Measurements from ENCODE around the gene BMP7.
"Not testable (repeated sequence)": the region's sequence is repeated elsewhere in the genome, so short reads cannot be mapped to it uniquely, and the experiment has no call there.

The BMP7 gene

GRCh38 chr20:57158474-57158873, 108.0 kb downstream of the BMP7 start:
- no peaks in the 10 kb centered on the region for H3K36me3 ChIP-seq (ENCODE audit: control insufficient read depth in 2 of 2, insufficient read depth in 2 of 2, low read length in 2 of 2)
- no peaks in the 10 kb centered on the region for H3K4me1 ChIP-seq (ENCODE audit: control insufficient read depth, insufficient read depth, low read length)
- H3K4me3 ChIP-seq (ENCODE audit: low read length in 2 of 2), result no peak overlapping the region
- no peak overlapping the region for H3K9ac ChIP-seq (ENCODE audit: low read length in 2 of 2)
- peaks cover 0 to 3% of the 10 kb centered on the region in 2 donors for H3K27me3 ChIP-seq (ENCODE audit: control insufficient read depth in 1 of 2, insufficient read depth in 2 of 2, low read length in 2 of 2)
- no peaks in the 10 kb centered on the region for H3K9me3 ChIP-seq (ENCODE audit: control insufficient read depth in 2 of 2, low read length in 2 of 2)
- no peak overlapping the region for H3K27ac ChIP-seq (ENCODE audit: low read length)

DNA sequence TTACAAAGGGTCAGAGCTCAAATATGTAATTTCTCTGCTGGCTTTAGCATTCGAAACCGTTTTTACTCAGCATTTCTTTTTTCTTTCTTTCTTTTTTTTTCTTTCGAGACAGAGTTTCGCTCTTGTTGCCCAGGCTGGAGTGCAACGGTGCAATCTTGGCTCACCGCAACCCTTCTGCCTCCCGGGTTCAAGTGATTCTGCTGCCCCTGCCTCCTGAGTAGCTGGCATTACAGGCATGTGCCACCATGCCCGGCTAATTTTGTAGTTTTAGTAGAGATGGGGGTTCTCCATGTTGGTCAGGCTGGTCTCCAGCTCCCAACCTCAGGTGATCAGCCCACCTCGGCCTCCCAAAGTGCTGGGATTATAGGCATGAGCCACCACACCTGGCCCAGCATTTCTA, 108.7 kb downstream of the BMP7 start:
- H3K36me3 ChIP-seq (ENCODE audit: control insufficient read depth in 2 of 2, insufficient read depth in 2 of 2, low read length in 2 of 2); H3K27ac ChIP-seq (ENCODE audit: low read length); H3K4me1 ChIP-seq (ENCODE audit: control insufficient read depth, insufficient read depth, low read length); H3K27me3 ChIP-seq (ENCODE audit: control insufficient read depth in 1 of 2, insufficient read depth in 2 of 2, low read length in 2 of 2); H3K4me3 ChIP-seq (ENCODE audit: low read length in 2 of 2); H3K9ac ChIP-seq (ENCODE audit: low read length in 2 of 2); H3K9me3 ChIP-seq (ENCODE audit: control insufficient read depth in 2 of 2, low read length in 2 of 2): not testable (repeated sequence)

- H3K9ac ChIP-seq (ENCODE audit: low read length in 2 of 2), result no peak overlapping the region
These were observed 109.2 kb downstream of the BMP7 start for GRCh38 chr20:57157106-57157691.

GRCh38 chr20:57156011-57156729, 110.3 kb downstream of the BMP7 start:
- Histone ChIP-seq H3K27ac (ENCODE audit: low read length) (no peak overlapping the region), H3K9me3 (ENCODE audit: control insufficient read depth in 2 of 2, low read length in 2 of 2) (no peaks in the 10 kb centered on the region), H3K36me3 (ENCODE audit: control insufficient read depth in 2 of 2, insufficient read depth in 2 of 2, low read length in 2 of 2) (no peaks in the 10 kb centered on the region), H3K4me1 (ENCODE audit: control insufficient read depth, insufficient read depth, low read length) (no peaks in the 10 kb centered on the region), H3K9ac (ENCODE audit: low read length in 2 of 2) (no peak overlapping the region), H3K4me3 (ENCODE audit: low read length in 2 of 2) (no peak overlapping the region), H3K27me3 (ENCODE audit: control insufficient read depth in 1 of 2, insufficient read depth in 2 of 2, low read length in 2 of 2) (peaks cover 0 to 2% of the 10 kb centered on the region in 2 donors)

More at GRCh38 chr20:57157106-57157691, 109.2 kb downstream of the BMP7 start:
- Histone ChIP-seq H3K27ac (ENCODE audit: low read length) (no peak overlapping the region), H3K36me3 (ENCODE audit: control insufficient read depth in 2 of 2, insufficient read depth in 2 of 2, low read length in 2 of 2) (no peaks in the 10 kb centered on the region), H3K27me3 (ENCODE audit: control insufficient read depth in 1 of 2, insufficient read depth in 2 of 2, low read length in 2 of 2) (peaks cover 0 to 3% of the 10 kb centered on the region in 2 donors), H3K9me3 (ENCODE audit: control insufficient read depth in 2 of 2, low read length in 2 of 2) (no peaks in the 10 kb centered on the region), H3K4me1 (ENCODE audit: control insufficient read depth, insufficient read depth, low read length) (no peaks in the 10 kb centered on the region), H3K4me3 (ENCODE audit: low read length in 2 of 2) (no peak overlapping the region)

GRCh38 chr20:57155415-57155814, 111.0 kb downstream of the BMP7 start:
- H3K36me3 ChIP-seq (ENCODE audit: control insufficient read depth in 2 of 2, insufficient read depth in 2 of 2, low read length in 2 of 2), result no peaks in the 10 kb centered on the region
- H3K27ac ChIP-seq (ENCODE audit: low read length), result no peak overlapping the region
- H3K9ac ChIP-seq (ENCODE audit: low read length in 2 of 2), result no peak overlapping the region
- H3K4me1 ChIP-seq (ENCODE audit: control insufficient read depth, insufficient read depth, low read length), result no peaks in the 10 kb centered on the region
- H3K4me3 ChIP-seq (ENCODE audit: low read length in 2 of 2), result no peak overlapping the region
- peaks cover 0 to 2% of the 10 kb centered on the region in 2 donors for H3K27me3 ChIP-seq (ENCODE audit: control insufficient read depth in 1 of 2, insufficient read depth in 2 of 2, low read length in 2 of 2)
- H3K9me3 ChIP-seq (ENCODE audit: control insufficient read depth in 2 of 2, low read length in 2 of 2), result no peaks in the 10 kb centered on the region

DNA sequence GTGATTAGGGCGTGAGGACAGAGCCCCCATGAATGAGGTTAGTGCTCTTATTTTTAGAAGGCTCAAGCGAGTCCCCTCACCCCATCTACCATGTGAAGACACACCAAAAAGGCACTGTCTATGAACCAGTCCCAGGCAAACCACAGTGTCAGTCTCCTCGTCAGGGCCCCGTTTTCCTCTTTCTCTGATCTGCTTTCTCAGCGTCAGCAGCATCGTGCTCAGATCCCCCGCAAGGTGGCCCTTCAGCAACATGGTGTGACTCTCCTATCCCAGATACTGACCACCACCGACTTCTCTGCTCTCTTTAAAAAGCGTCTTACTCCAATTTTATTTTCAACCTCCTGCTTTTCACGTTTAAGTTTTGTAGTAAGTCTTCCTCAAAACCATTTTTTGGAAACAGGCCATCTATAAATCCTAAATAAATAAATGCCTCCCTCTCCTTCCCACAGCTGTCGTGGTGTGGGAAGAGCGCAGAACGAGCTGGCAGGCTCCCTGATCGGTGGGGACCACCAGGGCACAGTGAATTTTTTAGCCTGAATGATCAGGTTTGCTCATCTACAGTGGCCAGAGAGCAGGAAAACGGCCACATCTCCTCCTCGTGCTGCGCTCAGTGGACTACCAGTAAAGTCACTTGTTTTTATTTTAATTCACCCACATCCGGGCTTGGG, 113.1 kb downstream of the BMP7 start:
- Histone ChIP-seq H3K4me3 (ENCODE audit: low read length in 2 of 2) (no peak overlapping the region), H3K27ac (ENCODE audit: low read length) (no peak overlapping the region), H3K9me3 (ENCODE audit: control insufficient read depth in 2 of 2, low read length in 2 of 2) (no peaks in the 10 kb centered on the region), H3K9ac (ENCODE audit: low read length in 2 of 2) (no peak overlapping the region), H3K27me3 (ENCODE audit: control insufficient read depth in 1 of 2, insufficient read depth in 2 of 2, low read length in 2 of 2) (peaks cover 2 to 3% of the 10 kb centered on the region in 2 donors), H3K4me1 (ENCODE audit: control insufficient read depth, insufficient read depth, low read length) (no peaks in the 10 kb centered on the region), H3K36me3 (ENCODE audit: control insufficient read depth in 2 of 2, insufficient read depth in 2 of 2, low read length in 2 of 2) (no peaks in the 10 kb centered on the region)

DNA sequence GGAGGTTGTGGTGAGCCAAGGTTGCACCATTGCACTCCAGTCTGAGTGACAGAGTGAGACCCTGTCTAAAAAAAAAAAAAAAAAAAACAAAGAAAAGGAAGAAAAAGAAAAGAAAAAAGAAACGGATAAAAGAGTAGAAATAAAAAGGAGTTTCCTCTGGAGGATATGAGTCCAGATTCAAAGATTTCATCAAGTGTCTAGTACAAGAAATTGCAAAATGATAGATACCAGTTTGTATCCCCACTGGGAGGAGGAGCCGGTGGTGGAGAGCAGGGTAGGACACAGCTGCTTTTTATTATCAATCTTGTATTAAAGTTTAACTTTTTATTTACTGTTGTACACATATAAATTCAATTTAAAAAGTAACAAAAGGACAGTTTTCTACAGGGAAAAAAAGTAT, 113.9 kb downstream of the BMP7 start:
- no peaks in the 10 kb centered on the region for H3K36me3 ChIP-seq (ENCODE audit: control insufficient read depth in 2 of 2, insufficient read depth in 2 of 2, low read length in 2 of 2)
- H3K4me3 ChIP-seq (ENCODE audit: low read length in 2 of 2), result no peak overlapping the region
- H3K4me1 ChIP-seq (ENCODE audit: control insufficient read depth, insufficient read depth, low read length), result no peaks in the 10 kb centered on the region
- no peak overlapping the region for H3K9ac ChIP-seq (ENCODE audit: low read length in 2 of 2)
- no peaks in the 10 kb centered on the region for H3K9me3 ChIP-seq (ENCODE audit: control insufficient read depth in 2 of 2, low read length in 2 of 2)
- H3K27me3 ChIP-seq (ENCODE audit: control insufficient read depth in 1 of 2, insufficient read depth in 2 of 2, low read length in 2 of 2), result peaks cover 2 to 8% of the 10 kb centered on the region in 2 donors
- H3K27ac ChIP-seq (ENCODE audit: low read length), result no peak overlapping the region

DNA sequence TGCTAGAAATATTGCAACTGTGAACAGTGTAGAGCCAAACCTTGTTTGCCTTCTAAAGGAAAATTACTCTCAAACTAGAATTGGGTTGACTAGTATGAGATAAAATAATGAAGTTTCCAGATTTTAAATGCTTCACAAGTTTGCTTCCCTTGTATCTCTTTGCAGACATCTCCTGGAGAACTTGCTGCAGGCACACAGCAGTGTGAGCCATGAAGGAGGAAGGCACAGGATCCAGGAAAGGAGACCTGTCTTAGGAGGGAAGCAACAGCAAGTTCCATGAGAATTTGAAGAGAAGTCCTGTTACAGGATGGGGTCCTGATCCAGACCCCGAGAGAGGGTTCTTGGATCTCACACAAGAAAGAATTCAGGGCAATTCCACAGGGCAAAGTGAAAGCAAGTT, 115.9 kb downstream of the BMP7 start:
- H3K9me3 ChIP-seq (ENCODE audit: control insufficient read depth in 2 of 2, low read length in 2 of 2), result no peaks in the 10 kb centered on the region
- H3K4me1 ChIP-seq (ENCODE audit: control insufficient read depth, insufficient read depth, low read length), result no peaks in the 10 kb centered on the region
- H3K9ac ChIP-seq (ENCODE audit: low read length in 2 of 2), result no peak overlapping the region
- H3K4me3 ChIP-seq (ENCODE audit: low read length in 2 of 2), result no peak overlapping the region
- no peaks in the 10 kb centered on the region for H3K36me3 ChIP-seq (ENCODE audit: control insufficient read depth in 2 of 2, insufficient read depth in 2 of 2, low read length in 2 of 2)
- peaks cover 0 to 14% of the 10 kb centered on the region in 2 donors for H3K27me3 ChIP-seq (ENCODE audit: control insufficient read depth in 1 of 2, insufficient read depth in 2 of 2, low read length in 2 of 2)
- no peak overlapping the region for H3K27ac ChIP-seq (ENCODE audit: low read length)

GRCh38 chr20:57148263-57148662, 118.2 kb downstream of the BMP7 start:
- H3K27ac ChIP-seq (ENCODE audit: low read length), result no peak overlapping the region
- no peaks in the 10 kb centered on the region for H3K36me3 ChIP-seq (ENCODE audit: control insufficient read depth in 2 of 2, insufficient read depth in 2 of 2, low read length in 2 of 2)
- no peak overlapping the region for H3K4me3 ChIP-seq (ENCODE audit: low read length in 2 of 2)
- no peaks in the 10 kb centered on the region for H3K4me1 ChIP-seq (ENCODE audit: control insufficient read depth, insufficient read depth, low read length)
- no peak overlapping the region for H3K9ac ChIP-seq (ENCODE audit: low read length in 2 of 2)
- peaks cover under 1 to 14% of the 10 kb centered on the region in 2 donors for H3K27me3 ChIP-seq (ENCODE audit: control insufficient read depth in 1 of 2, insufficient read depth in 2 of 2, low read length in 2 of 2)
- H3K9me3 ChIP-seq (ENCODE audit: control insufficient read depth in 2 of 2, low read length in 2 of 2), result no peaks in the 10 kb centered on the region

- H3K27ac ChIP-seq (ENCODE audit: low read length), result no peak overlapping the region
- no peak overlapping the region for H3K9ac ChIP-seq (ENCODE audit: low read length in 2 of 2)
- H3K4me1 ChIP-seq (ENCODE audit: control insufficient read depth, insufficient read depth, low read length), result no peaks in the 10 kb centered on the region
- H3K36me3 ChIP-seq (ENCODE audit: control insufficient read depth in 2 of 2, insufficient read depth in 2 of 2, low read length in 2 of 2), result no peaks in the 10 kb centered on the region
- peaks cover 6 to 14% of the 10 kb centered on the region in 2 donors for H3K27me3 ChIP-seq (ENCODE audit: control insufficient read depth in 1 of 2, insufficient read depth in 2 of 2, low read length in 2 of 2)
- H3K9me3 ChIP-seq (ENCODE audit: control insufficient read depth in 2 of 2, low read length in 2 of 2), result no peaks in the 10 kb centered on the region
- no peak overlapping the region for H3K4me3 ChIP-seq (ENCODE audit: low read length in 2 of 2)
These were observed 119.3 kb downstream of the BMP7 start for GRCh38 chr20:57147185-57147584.

GRCh38 chr20:57146155-57146554, 120.3 kb downstream of the BMP7 start:
- Histone ChIP-seq H3K4me1 (ENCODE audit: control insufficient read depth, insufficient read depth, low read length) (no peaks in the 10 kb centered on the region), H3K9ac (ENCODE audit: low read length in 2 of 2) (no peak overlapping the region), H3K27me3 (ENCODE audit: control insufficient read depth in 1 of 2, insufficient read depth in 2 of 2, low read length in 2 of 2) (peaks cover 6 to 14% of the 10 kb centered on the region in 2 donors), H3K9me3 (ENCODE audit: control insufficient read depth in 2 of 2, low read length in 2 of 2) (no peaks in the 10 kb centered on the region), H3K36me3 (ENCODE audit: control insufficient read depth in 2 of 2, insufficient read depth in 2 of 2, low read length in 2 of 2) (no peaks in the 10 kb centered on the region), H3K4me3 (ENCODE audit: low read length in 2 of 2) (no peak overlapping the region), H3K27ac (ENCODE audit: low read length) (no peak overlapping the region)
